B cell (primary cell): Measurements from ENCODE around the gene SERHL2. TPM values are rescaled to one million over a fixed set of nuclear protein-coding genes. Genes with fewer than 3 reads are reported as not detected.

ENCODE experiments used
- ATAC-seq: fragments of 200-7000 bp; cut with Tn5 transposase; one replicate; pipeline ENCODE4 v1.10.0; 2021; ENCODE audit warnings: low read depth, mild to moderate bottlenecking, moderate number of reproducible peaks, moderate library complexity
- CTCF ChIA-PET: fragments of 350-600 bp; sonication (Branson Sonifier 250); formaldehyde crosslinking; loops from one replicate; lab custom pipeline; 2021; ENCODE audit warnings: antibody characterized with exemption, inconsistent platforms; lab: Charles Lee
- POLR2A ChIA-PET: fragments of 350-600 bp; sonication (Branson Sonifier 250); formaldehyde crosslinking; loops from one replicate; lab custom pipeline; 2021; ENCODE audit warnings: antibody characterized with exemption; lab: Charles Lee
- DNase-seq: peaks from one replicate; pipeline ENCODE4 v3.0.0; 2013
- H2AFZ ChIP-seq: 2 replicates; pipeline ENCODE4 v1.6.1; 2012; ENCODE audit warnings: mild to moderate bottlenecking, low read depth, low read length; ENCODE audit not compliant: insufficient read depth, poor library complexity, severe bottlenecking
- H3K27ac ChIP-seq, 2 donors: 1 replicate in 1 of 2; 2 replicates in 1 of 2; pipeline ENCODE4 v1.5.1; 2012 to 2013; ENCODE audit warnings: low read length in 2 of 2, mild to moderate bottlenecking in 2 of 2, moderate library complexity in 1 of 2
- H3K27me3 ChIP-seq, 4 experiments: fragments of 200-600 bp in 1 of 4; sonication (generic) in 1 of 4; replicated peaks in 1 of 4; 1 replicate in 2 of 4; 2 replicates in 2 of 4; pipeline versions ENCODE4 v1.6.1 to v1.7.0; 2013 to 2016; ENCODE audit warnings: low read length in 3 of 4, mild to moderate bottlenecking in 2 of 4, mixed read lengths in 1 of 4, moderate library complexity in 1 of 4; ENCODE audit not compliant: insufficient read depth in 4 of 4, control insufficient read depth in 3 of 4; ENCODE audit errors: control extremely low read depth in 1 of 4
- H3K36me3 ChIP-seq, 2 experiments: replicated peaks in 1 of 2; 1 replicate in 1 of 2; 2 replicates in 1 of 2; pipeline versions ENCODE4 v1.6.1 to v1.7.1; 2013; ENCODE audit warnings: low read length in 1 of 2; ENCODE audit not compliant: insufficient read depth in 2 of 2, control insufficient read depth in 1 of 2; ENCODE audit errors: control extremely low read depth in 1 of 2, extremely low read depth in 1 of 2
- H3K4me1 ChIP-seq, 2 donors: fragments of 200-600 bp in 1 of 2; sonication (generic) in 1 of 2; 1 replicate in 1 of 2; 2 replicates in 1 of 2; pipeline versions ENCODE4 v1.5.1 to v1.6.1; 2013 to 2017; ENCODE audit warnings: low read length in 2 of 2; ENCODE audit not compliant: control insufficient read depth in 2 of 2, insufficient read depth in 2 of 2
- H3K4me2 ChIP-seq: replicated peaks from 2 replicates; pipeline ENCODE3; 2012; ENCODE audit warnings: mild to moderate bottlenecking, low read depth, low read length; ENCODE audit not compliant: poor library complexity, severe bottlenecking
- H3K4me3 ChIP-seq, 5 experiments: fragments of 200-600 bp in 1 of 5; sonication (generic) in 1 of 5; 1 replicate in 3 of 5; 2 replicates in 2 of 5; pipeline versions ENCODE4 v1.5.1 to v1.7.0; 2011 to 2016; ENCODE audit warnings: low read length in 4 of 5, mild to moderate bottlenecking in 4 of 5, low read depth in 2 of 5, control low read depth in 1 of 5, moderate library complexity in 1 of 5; ENCODE audit not compliant: insufficient read depth in 1 of 5; ENCODE audit errors: control extremely low read depth in 1 of 5, extremely low read depth in 1 of 5
- H3K79me2 ChIP-seq: fragments of 200-600 bp; sonication (generic); one replicate; pipeline ENCODE4 v1.6.0; 2016; ENCODE audit warnings: low read length; ENCODE audit not compliant: control insufficient read depth, insufficient read depth
- H3K9ac ChIP-seq: fragments of 200-600 bp; sonication (generic); 2 replicates; pipeline ENCODE4 v1.6.1; 2017; ENCODE audit warnings: mild to moderate bottlenecking, low read length, moderate library complexity
- H3K9me3 ChIP-seq, 3 donors: one replicate each; pipeline versions ENCODE4 v1.6.1 to v1.7.1; 2013; ENCODE audit warnings: low read length in 2 of 3; ENCODE audit not compliant: control insufficient read depth in 2 of 3, insufficient read depth in 1 of 3; ENCODE audit errors: control extremely low read depth in 1 of 3
- H4K20me1 ChIP-seq: 2 replicates; pipeline ENCODE4 v1.6.0; 2012; ENCODE audit warnings: mild to moderate bottlenecking, low read length; ENCODE audit not compliant: insufficient read depth, control insufficient read depth, poor library complexity, severe bottlenecking
- H3K27ac Mint-ChIP-seq: one replicate; pipeline ENCODE4 v1.8.0; 2021; ENCODE audit warnings: mixed read lengths
- H3K27me3 Mint-ChIP-seq: one replicate; pipeline ENCODE4 v1.8.0; 2021; ENCODE audit warnings: mixed read lengths
- H3K4me1 Mint-ChIP-seq: one replicate; pipeline ENCODE4 v1.8.0; 2021; ENCODE audit warnings: mixed read lengths
- H3K4me3 Mint-ChIP-seq: one replicate; pipeline ENCODE4 v1.8.0; 2021; ENCODE audit warnings: mixed read lengths
- H3K9me3 Mint-ChIP-seq: one replicate; pipeline ENCODE4 v1.8.0; 2022; ENCODE audit warnings: mixed read lengths; ENCODE audit not compliant: insufficient read depth
- CTCF ChIP-seq: fragments of 200-600 bp; IDR thresholded peaks from one replicate; pipeline ENCODE4 v1.8.0; 2022; ENCODE audit warnings: antibody characterized with exemption, mild to moderate bottlenecking
- EZH2 ChIP-seq: IDR thresholded peaks from 2 replicates; pipeline ENCODE4 v1.6.1; 2012; ENCODE audit warnings: borderline replicate concordance, low read depth, mild to moderate bottlenecking, moderate library complexity, low read length; ENCODE audit not compliant: insufficient read depth, poor library complexity, severe bottlenecking
- WGBS: methylation state at CpG from one replicate; pipeline ENCODE4 v1.1.5; 2013; ENCODE audit warnings: missing lambda C conversion rate; ENCODE audit not compliant: insufficient coverage; 5-methylcytosine and 5-hydroxymethylcytosine counted together
- intact Hi-C: fragments of 100-400 bp; cut with micrococcal nuclease; formaldehyde crosslinking; loops from one replicate; pipeline ENCODE4 v1.10.0; 2022
- polyA plus RNA-seq: library from polyadenylated mRNA; depleted of rRNA; stranded (reverse); fragments of >200 nt; gene quantifications from 2 replicates; pipeline ENCODE4 v1.2.3, GENCODE V29; 2012
- total RNA-seq, 2 donors: library from RNA; stranded (reverse); fragments of 120-200 nt in 1 of 2; gene quantifications; 1 replicate in 1 of 2; 2 replicates in 1 of 2; pipeline versions ENCODE4 v1.2.3 to v1.2.4, GENCODE V29; 2013 to 2022

SERHL2 gene
- total and polyA plus RNA-seq, 2 donors (not counting 1 experiment from before 2014, with no cell fraction given): 5.5 to 7.3 TPM

- no peak overlapping the region for H3K27ac Mint-ChIP-seq
- Histone ChIP-seq H4K20me1 (peaks cover 67% of the 10 kb centered on the region), H3K4me3 (no peak overlapping the region), H2AFZ (no peak overlapping the region), H3K4me2 (no peak overlapping the region), H3K9ac (no peak overlapping the region), H3K27ac (no peak overlapping the region), H3K36me3 (peaks cover 2 to 89% of the 10 kb centered on the region in 2 experiments), H3K9me3 (no peaks in the 10 kb centered on the region), H3K27me3 (no peaks in the 10 kb centered on the region), H3K79me2 (peaks cover 47% of the 10 kb centered on the region), H3K4me1 (no peaks in the 10 kb centered on the region)
- no peak for DNase-seq
- no peaks in the 10 kb centered on the region for H3K4me1 Mint-ChIP-seq
- no peak for ATAC-seq
- TF ChIP-seq EZH2 (no peak), CTCF (no peak)
- H3K4me3 Mint-ChIP-seq: no peak overlapping the region
- 100% methylated on average over 1 of the region's 5 CpGs for whole genome bisulfite sequencing
- no peaks in the 10 kb centered on the region for H3K9me3 Mint-ChIP-seq
- ChIA-PET POLR2A (interaction anchor here (0.6 kb wide), 1 partner anchor 210 kb away, joined by 3 read pairs; no protein-coding TSS in a partner anchor), CTCF (interaction anchor here (1.5 kb wide), 1 partner anchor 46 kb away, joined by 3 read pairs; no protein-coding TSS in a partner anchor)
- H3K27me3 Mint-ChIP-seq: no peaks in the 10 kb centered on the region
- intact Hi-C loops: no loop called here
These were observed 42.6 kb downstream of the SERHL2 start for GRCh38 chr22:42596336-42596735.

DNA sequence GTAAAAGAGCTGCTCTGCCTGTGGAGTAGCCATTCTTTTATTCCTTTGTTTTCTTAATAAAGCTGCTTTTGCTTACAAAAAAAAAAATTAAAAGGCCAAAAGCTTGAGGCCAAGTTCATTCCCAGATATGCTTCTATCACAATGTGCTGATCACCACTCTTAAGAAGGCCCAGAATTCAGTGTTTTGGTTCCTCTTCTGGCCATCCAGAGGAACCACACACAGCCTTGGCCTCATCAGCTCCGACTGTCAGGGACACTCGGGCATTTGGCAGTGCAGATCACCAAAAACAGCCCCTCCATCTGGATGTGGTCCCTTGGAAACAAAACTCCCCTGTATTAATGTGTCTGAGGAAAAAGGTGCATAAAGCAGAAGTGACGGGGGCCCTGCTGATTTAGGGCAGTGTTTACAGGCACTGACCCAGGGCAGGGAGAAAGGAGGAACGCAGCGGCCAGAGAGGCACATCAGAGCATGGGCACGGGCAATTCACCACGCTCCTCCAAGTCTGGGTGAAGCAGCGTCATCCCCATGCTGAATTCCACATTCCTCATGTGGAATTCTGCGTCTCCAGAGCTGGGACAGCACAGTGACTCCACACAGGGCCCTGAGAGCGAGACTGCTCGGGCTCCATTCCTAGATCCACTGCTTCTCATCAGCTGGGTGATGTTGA lies 43.2 kb downstream of the SERHL2 start:
- H3K27ac ChIP-seq: no peak overlapping the region
- H3K27me3 Mint-ChIP-seq: no peaks in the 10 kb centered on the region
- no peaks in the 10 kb centered on the region for H3K9me3 ChIP-seq
- ATAC-seq (no peak), DNase-seq (no peak)
- H3K9me3 Mint-ChIP-seq: no peaks in the 10 kb centered on the region
- H2AFZ ChIP-seq: no peak overlapping the region
- H3K27me3 ChIP-seq: no peaks in the 10 kb centered on the region
- H3K4me2 ChIP-seq: no peak overlapping the region
- peaks cover 4% of the 10 kb centered on the region for H3K4me1 Mint-ChIP-seq
- H4K20me1 ChIP-seq: peaks cover 71% of the 10 kb centered on the region
- POLR2A ChIA-PET: no interaction called here
- peaks cover 2 to 86% of the 10 kb centered on the region in 2 experiments for H3K36me3 ChIP-seq
- H3K27ac Mint-ChIP-seq: no peak overlapping the region
- TF ChIP-seq CTCF (no peak), EZH2 (no peak)
- CTCF ChIA-PET: interaction anchor here (0.7 to 1.5 kb wide), 3 partner anchors 13 to 162 kb away, joined by 3 to 4 read pairs (median 3); no protein-coding TSS in a partner anchor
- no peak overlapping the region for H3K4me3 ChIP-seq
- H3K4me1 ChIP-seq: no peaks in the 10 kb centered on the region
- no peak overlapping the region for H3K4me3 Mint-ChIP-seq
- peaks cover 53% of the 10 kb centered on the region for H3K79me2 ChIP-seq
- intact Hi-C loops: no loop called here
- 98% methylated on average over 7 of the region's 11 CpGs for WGBS
- H3K9ac ChIP-seq: no peak overlapping the region
